GM18526 (cell line): Measurements from ENCODE around the gene CPXCR1.

Experiments used
- POLR2A ChIP-seq: IDR thresholded peaks from 3 replicates; pipeline ENCODE4 v1.6.1; 2011; ENCODE audit not compliant: insufficient read length; ENCODE audit errors: extremely low read depth

The CPXCR1 gene

DNA sequence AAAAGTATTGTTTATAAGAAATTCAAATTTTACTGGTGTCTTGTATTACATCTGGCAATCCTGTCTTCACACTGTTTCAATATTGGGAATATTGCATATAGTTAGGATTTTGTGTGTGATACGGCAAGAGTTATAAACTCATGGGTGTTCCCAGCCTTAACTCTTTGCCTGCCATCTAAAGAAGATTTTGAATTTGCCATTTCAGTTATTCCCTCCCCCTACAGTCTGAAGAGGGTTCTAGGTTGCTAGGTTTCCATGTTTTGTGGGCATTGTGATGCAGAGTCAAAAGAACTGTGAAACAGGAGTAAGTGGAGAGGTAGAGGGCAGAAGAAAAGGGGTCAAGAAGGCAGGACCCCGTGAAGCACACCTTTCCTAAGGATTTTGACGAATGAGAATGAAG, at the start of gene CPXCR1:
Gene CPXCR1 (plus strand): TSS at position 301 of the 400 bp plus-strand sequence. CDS start 6,190 bp downstream, outside the sequence.
- TF ChIP-seq POLR2A = no peak

- no peak for TF ChIP-seq POLR2A
Measured at GRCh38 chrX:88735835-88736234, 11.2 kb upstream of the CPXCR1 start.

DNA sequence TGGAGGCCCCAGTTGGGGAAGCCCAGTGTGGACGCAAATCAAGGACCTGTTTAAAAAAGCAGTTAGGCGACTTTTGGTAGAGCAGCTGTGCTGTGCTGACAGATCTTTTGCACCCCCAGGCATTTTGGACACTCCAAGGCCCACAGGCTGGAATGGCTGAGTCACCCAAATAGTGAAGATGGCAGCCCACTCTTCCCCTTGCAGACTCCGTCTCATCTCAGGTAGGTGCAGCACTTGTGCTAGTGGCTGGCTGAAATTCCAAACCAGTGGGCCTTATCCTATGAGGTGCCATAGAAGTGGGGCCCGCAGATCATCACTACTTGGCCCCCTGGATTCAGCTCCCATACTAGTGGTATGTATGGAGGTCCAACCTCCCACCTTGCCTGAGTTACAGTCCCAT, 42.8 kb downstream of the CPXCR1 start:
- TF ChIP-seq POLR2A = no peak
